Right atrium auricular region (tissue), 2 donors: ENCODE data around the gene ISOC2. TPM values are rescaled to one million over a fixed set of nuclear protein-coding genes. Genes with fewer than 3 reads are reported as not detected.

Source experiments
- DNase-seq: peaks from one replicate; pipeline ENCODE4 v3.0.0-alpha.2; 2019; ENCODE audit warnings: low spot score
- H3K27ac ChIP-seq, 2 donors: fragments of 200-600 bp; sonication (generic); 1 replicate in 1 of 2; 2 replicates in 1 of 2; pipeline ENCODE4 v1.5.1; 2016 to 2019
- H3K27me3 ChIP-seq, 2 donors: fragments of 200-600 bp; sonication (generic); one replicate each; pipeline versions ENCODE4 v1.5.1 to v1.6.0; 2017 to 2019
- H3K36me3 ChIP-seq: fragments of 200-600 bp; sonication (generic); one replicate; pipeline ENCODE4 v1.5.1; 2016
- H3K4me1 ChIP-seq, 2 donors: fragments of 200-600 bp; sonication (generic); one replicate each; pipeline versions ENCODE4 v1.5.1 to v1.6.0; 2017 to 2019
- H3K4me3 ChIP-seq, 2 donors: fragments of 200-600 bp; sonication (generic); 1 replicate in 1 of 2; 2 replicates in 1 of 2; pipeline ENCODE4 v1.5.1; 2017 to 2019; ENCODE audit warnings: mild to moderate bottlenecking in 1 of 2, moderate library complexity in 1 of 2
- H3K9me3 ChIP-seq, 2 donors: fragments of 200-600 bp; sonication (generic); one replicate each; pipeline ENCODE4 v1.5.1; 2019
- total RNA-seq, 2 donors: library from RNA; depleted of rRNA; stranded (reverse); fragments of >200 nt; gene quantifications; one replicate each; pipeline ENCODE4 v1.1.0, GENCODE V29; 2016
- TF ChIP-seq, protein P1 (sequence below), 2 donors: fragments of 200-600 bp; sonication (generic); IDR thresholded peaks; one replicate each; pipeline ENCODE4 v1.5.1; 2019; ENCODE audit warnings: antibody characterized with exemption in 2 of 2

ISOC2 gene
- total RNA-seq, 2 donors from 2014 or later: 87.0 to 92.2 TPM

DNA sequence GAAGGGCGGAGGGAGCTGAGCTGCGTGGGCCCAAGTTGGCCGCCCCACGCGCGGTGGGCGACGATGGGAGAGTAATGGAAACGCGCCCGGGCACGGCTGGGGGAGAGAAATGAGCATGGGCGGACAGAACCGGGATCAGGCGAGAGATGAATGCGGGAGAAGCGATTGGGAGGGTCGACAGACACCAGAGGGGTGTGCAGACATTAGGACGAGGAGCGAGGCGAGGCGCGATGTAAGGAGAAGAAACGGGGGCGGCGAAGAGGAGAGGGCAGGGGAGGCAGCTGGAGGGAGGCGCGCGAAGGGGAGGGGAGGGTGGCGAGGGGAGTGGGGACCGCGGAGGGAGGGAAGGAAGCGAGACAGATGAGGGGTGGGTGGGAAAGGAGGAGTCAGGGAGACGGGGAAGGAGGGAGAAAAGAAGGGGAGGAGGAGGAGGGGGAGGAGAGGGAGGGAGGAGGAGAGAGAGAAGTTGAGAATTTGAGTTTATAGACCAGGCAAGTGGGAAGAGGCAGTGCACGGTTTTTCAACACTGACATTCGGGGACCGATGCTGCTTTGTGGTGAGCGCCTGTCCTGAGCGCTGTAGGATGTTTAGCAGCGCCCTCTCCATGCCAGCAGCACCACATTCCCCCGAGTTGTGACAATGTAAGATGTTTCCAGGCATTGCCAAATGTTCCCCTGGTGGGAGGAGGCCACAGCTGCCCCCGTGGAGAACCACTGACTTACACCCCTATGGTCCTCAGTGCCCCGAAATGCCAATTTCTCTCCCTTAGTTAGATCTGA is 18.2 kb downstream of the ISOC2 start, which contains the start of gene SHISA7:
Gene SHISA7 (minus strand): TSS at position 256 of the 779 bp plus-strand sequence. CDS start 437 bp downstream, outside the sequence.
- TF ChIP-seq, protein P1, sequence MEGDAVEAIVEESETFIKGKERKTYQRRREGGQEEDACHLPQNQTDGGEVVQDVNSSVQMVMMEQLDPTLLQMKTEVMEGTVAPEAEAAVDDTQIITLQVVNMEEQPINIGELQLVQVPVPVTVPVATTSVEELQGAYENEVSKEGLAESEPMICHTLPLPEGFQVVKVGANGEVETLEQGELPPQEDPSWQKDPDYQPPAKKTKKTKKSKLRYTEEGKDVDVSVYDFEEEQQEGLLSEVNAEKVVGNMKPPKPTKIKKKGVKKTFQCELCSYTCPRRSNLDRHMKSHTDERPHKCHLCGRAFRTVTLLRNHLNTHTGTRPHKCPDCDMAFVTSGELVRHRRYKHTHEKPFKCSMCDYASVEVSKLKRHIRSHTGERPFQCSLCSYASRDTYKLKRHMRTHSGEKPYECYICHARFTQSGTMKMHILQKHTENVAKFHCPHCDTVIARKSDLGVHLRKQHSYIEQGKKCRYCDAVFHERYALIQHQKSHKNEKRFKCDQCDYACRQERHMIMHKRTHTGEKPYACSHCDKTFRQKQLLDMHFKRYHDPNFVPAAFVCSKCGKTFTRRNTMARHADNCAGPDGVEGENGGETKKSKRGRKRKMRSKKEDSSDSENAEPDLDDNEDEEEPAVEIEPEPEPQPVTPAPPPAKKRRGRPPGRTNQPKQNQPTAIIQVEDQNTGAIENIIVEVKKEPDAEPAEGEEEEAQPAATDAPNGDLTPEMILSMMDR (IDR thresholded peaks at IDR 0.05): no peak
- Histone ChIP-seq H3K4me3 (no peak within 1 kb of the TSS), H3K4me1 (peaks cover 0 to 19% of the 10 kb centered on the region in 2 donors), H3K27me3 (peaks cover 21 to 49% of the 10 kb centered on the region in 2 donors), H3K9me3 (no peaks in the 10 kb centered on the region), H3K36me3 (no peaks in the 10 kb centered on the region), H3K27ac (no peak within 1 kb of the TSS)
- no peak for DNase-seq

DNA sequence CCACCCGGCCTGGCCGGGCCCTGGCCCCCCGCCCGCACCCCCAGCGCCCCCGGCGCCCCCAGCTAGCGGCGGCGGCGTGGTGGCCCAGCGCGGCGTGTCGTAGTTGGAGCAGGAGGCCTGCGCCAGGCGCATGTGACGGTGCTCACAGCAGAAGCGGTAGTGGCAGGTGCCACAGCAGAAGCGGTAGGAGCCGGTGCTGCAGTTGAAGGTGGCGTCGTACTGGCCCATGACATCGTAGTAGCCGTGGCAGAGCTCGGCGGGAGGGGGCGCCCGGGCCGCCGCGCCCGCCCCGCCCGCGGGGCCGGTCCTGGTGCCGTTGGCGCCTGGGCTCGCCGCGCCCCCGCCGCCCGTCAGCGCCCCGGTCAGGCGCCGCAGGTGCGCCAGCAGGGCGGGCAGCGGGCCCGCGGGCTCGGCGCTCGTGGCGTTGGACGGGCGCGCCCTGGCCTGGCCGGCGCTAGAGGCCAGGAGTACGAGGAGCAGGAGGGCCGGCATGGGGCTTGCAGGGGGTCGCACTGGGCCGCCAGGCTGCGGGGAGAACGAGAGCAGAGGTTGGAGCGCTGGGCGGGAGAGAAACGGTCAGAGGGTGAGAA is 19.0 kb downstream of the ISOC2 start:
- Histone ChIP-seq H3K4me3 (no peak overlapping the region), H3K27ac (no peak overlapping the region), H3K36me3 (no peaks in the 10 kb centered on the region), H3K4me1 (peaks cover 0 to 19% of the 10 kb centered on the region in 2 donors), H3K9me3 (no peaks in the 10 kb centered on the region), H3K27me3 (peaks cover 21 to 49% of the 10 kb centered on the region in 2 donors)
- TF ChIP-seq, protein P1 (IDR thresholded peaks at IDR 0.05): no peak
- DNase-seq: no peak

DNA sequence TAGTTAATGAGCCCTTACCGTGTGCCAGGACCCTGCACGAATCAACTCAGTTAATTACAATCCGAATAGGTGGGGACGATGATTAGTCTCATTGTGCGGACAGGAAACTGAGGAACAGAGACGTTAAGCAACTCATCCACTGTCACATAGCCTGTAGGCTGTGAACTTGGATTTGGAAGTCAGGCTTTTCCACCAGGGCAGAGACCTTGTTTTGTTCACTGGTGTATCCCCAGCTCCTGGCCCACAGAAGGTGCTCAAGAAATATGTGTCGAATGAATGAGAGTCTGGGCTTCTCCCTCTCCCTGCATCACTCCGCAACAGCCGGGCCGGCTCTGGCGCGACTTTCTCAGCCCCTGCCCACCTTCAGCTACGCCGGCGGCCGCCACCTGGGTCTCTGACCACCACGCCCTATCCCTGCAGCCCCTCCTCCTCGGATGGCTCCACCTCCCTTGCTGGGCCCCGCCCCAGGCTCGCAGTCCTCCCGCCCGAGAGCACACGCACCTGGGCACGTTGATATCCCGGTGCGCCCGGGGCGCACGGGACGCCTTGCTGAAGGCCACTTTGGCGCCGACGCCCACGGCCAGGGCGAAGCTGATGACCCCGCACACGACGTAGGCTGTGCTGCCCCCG is 19.6 kb downstream of the ISOC2 start:
- peaks cover 0 to 19% of the 10 kb centered on the region in 2 donors for H3K4me1 ChIP-seq
- peaks cover 21 to 49% of the 10 kb centered on the region in 2 donors for H3K27me3 ChIP-seq
- H3K36me3 ChIP-seq: no peaks in the 10 kb centered on the region
- H3K27ac ChIP-seq: no peak overlapping the region
- no peak for DNase-seq
- no peak overlapping the region for H3K4me3 ChIP-seq
- H3K9me3 ChIP-seq: no peaks in the 10 kb centered on the region
- TF ChIP-seq, protein P1 (IDR thresholded peaks at IDR 0.05): no peak

DNA sequence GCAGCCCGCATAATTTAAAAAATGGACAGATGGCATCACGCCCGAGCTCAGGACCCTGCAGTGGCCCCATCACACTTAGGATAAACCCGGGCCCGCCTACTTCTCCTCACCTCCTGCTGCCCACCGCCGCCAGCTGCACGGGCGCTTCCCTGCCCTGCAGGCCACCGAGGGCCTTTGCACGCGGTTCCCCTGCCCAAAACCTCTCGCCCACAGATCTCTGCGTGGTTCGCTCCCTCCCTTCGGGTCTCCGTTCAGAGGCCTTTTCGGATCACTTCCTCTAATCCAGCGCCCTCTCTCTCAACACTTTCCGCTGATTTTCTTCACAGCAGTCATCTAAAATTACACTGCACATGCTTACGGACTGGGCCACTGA is 20.1 kb downstream of the ISOC2 start:
- Histone ChIP-seq H3K4me1 (peaks cover 0 to 19% of the 10 kb centered on the region in 2 donors), H3K4me3 (no peak overlapping the region), H3K27me3 (peaks cover 21 to 49% of the 10 kb centered on the region in 2 donors), H3K9me3 (no peaks in the 10 kb centered on the region), H3K27ac (no peak overlapping the region), H3K36me3 (no peaks in the 10 kb centered on the region)
- TF ChIP-seq, protein P1 (IDR thresholded peaks at IDR 0.05): no peak
- DNase-seq: no peak

DNA sequence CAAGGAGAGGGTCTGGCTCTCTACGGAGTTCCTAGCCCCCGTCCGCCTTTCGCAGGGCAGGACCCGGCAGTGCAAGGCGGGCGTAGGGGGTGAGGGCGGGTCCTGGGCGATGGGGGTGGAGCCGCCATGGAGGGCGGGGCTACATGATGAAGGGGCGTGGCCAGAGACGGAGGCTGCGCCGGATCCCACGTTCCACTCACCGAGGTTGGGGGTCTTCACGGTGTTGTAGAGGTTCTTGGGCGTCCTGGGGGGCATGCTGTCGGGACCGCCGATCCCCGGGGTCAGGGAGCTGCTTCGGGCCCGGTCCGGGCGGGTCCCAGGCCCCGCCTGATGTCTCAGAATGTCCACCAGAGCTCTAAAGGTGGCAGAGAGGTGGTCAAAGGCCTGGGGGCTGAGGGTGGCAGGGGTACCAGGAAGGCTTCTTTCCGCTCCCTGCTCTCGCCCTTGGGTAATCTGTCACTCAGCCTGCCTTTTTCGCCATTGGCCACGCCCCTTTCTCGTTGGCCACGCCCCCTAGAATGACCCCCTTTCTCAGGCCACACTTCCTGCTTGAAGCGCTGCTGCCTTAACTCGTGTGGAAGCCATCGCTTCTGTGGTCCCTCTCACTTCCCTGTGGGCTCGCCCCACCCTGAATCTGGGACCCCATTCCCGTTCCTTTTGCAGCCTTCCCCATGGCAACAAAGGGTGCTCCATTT is 20.9 kb downstream of the ISOC2 start:
- no peak for DNase-seq
- TF ChIP-seq, protein P1 (IDR thresholded peaks at IDR 0.05): no peak
- no peak overlapping the region for H3K4me3 ChIP-seq
- no peak overlapping the region for H3K27ac ChIP-seq
- H3K36me3 ChIP-seq: no peaks in the 10 kb centered on the region
- no peaks in the 10 kb centered on the region for H3K9me3 ChIP-seq
- peaks cover 0 to 19% of the 10 kb centered on the region in 2 donors for H3K4me1 ChIP-seq
- H3K27me3 ChIP-seq: peaks cover 21 to 49% of the 10 kb centered on the region in 2 donors
